Mammary epithelial cell (primary cell): ENCODE data around the gene LPP.

ENCODE experiments used
- EZH2 ChIP-seq: IDR thresholded peaks from 2 replicates; pipeline ENCODE4 v1.6.1; 2012; ENCODE audit warnings: low read length, inconsistent platforms, borderline replicate concordance
- TF ChIP-seq, protein P1 (sequence below), 2 donors: IDR thresholded peaks in 1 of 2; conservative IDR thresholded peaks in 1 of 2; 2 replicates each; pipeline ENCODE4 v1.5.1; 2011 to 2012; ENCODE audit warnings: inconsistent platforms in 2 of 2, low read length in 2 of 2, mild to moderate bottlenecking in 2 of 2, control low read depth in 1 of 2, low read depth in 1 of 2; ENCODE audit not compliant: insufficient read depth in 1 of 2; ENCODE audit errors: extremely low read depth in 1 of 2

DNA sequence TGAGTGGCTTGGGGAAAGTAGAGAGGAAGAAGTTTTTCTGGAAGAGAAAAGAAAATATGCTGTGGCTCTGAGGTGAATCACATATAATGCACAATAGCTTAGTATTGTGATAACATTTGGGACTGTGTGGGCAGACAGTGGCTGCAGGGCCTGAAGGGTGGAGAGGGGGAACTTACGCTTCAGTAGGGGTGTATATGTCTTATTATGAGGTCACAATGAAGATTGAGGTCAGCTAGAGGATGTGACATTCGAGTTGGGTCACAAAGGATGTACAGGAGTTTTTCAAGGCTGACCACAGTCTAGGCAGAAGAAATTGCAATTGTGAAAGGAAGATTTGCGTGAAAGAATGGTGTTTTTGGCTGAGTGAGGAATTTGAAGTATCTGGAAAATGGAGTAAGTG is 414.8 kb downstream of the LPP start:
- no peak for TF ChIP-seq EZH2
- TF ChIP-seq, protein P1, sequence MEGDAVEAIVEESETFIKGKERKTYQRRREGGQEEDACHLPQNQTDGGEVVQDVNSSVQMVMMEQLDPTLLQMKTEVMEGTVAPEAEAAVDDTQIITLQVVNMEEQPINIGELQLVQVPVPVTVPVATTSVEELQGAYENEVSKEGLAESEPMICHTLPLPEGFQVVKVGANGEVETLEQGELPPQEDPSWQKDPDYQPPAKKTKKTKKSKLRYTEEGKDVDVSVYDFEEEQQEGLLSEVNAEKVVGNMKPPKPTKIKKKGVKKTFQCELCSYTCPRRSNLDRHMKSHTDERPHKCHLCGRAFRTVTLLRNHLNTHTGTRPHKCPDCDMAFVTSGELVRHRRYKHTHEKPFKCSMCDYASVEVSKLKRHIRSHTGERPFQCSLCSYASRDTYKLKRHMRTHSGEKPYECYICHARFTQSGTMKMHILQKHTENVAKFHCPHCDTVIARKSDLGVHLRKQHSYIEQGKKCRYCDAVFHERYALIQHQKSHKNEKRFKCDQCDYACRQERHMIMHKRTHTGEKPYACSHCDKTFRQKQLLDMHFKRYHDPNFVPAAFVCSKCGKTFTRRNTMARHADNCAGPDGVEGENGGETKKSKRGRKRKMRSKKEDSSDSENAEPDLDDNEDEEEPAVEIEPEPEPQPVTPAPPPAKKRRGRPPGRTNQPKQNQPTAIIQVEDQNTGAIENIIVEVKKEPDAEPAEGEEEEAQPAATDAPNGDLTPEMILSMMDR (conservative IDR thresholded peaks at IDR 0.05 in 1 of 2, IDR thresholded peaks at IDR 0.05 in 1 of 2; ENCODE audit: extremely low read depth in 1 of 2, insufficient read depth in 1 of 2, low read depth in 1 of 2, low read length in 2 of 2): no peak
